Astrocyte of the spinal cord (primary cell): ENCODE measurements around the gene CATSPERD.

Source experiments
- DNase-seq: peaks from one replicate; pipeline ENCODE4 v3.0.0; 2011; ENCODE audit warnings: low read depth, low spot score
- H3K4me3 ChIP-seq: 2 replicates; pipeline ENCODE4 v1.5.1; 2011; ENCODE audit warnings: low read depth, mild to moderate bottlenecking, low read length, moderate library complexity
- CTCF ChIP-seq: IDR thresholded peaks from 2 replicates; pipeline ENCODE4 v1.5.1; 2012; ENCODE audit warnings: low read depth, mild to moderate bottlenecking, low read length, inconsistent platforms
- in situ Hi-C: cut with HindIII; loops from 2 replicates; pipeline ENCODE4 v1.10.0; 2017; ENCODE audit warnings: low sequenced_read_pairs

Gene CATSPERD

GRCh38 chr19:5676772-5677105 lies 43.7 kb upstream of the CATSPERD start:
- in situ Hi-C loops: no loop called here

GRCh38 chr19:5677136-5677535 lies 43.3 kb upstream of the CATSPERD start:
- no peak overlapping the region for H3K4me3 ChIP-seq
- no peak for DNase-seq
- in situ Hi-C loops: no loop called here
- no peak for TF ChIP-seq CTCF

More at GRCh38 chr19:5676772-5677105, 43.7 kb upstream of the CATSPERD start:
- H3K4me3 ChIP-seq: no peak overlapping the region
- DNase-seq: no peak
- TF ChIP-seq CTCF: no peak

GRCh38 chr19:5677580-5677979 lies 42.9 kb upstream of the CATSPERD start:
- no peak for DNase-seq
- TF ChIP-seq CTCF: no peak
- H3K4me3 ChIP-seq: no peak overlapping the region
- in situ Hi-C loops: no loop called here

- no peak for DNase-seq
- in situ Hi-C loops: no loop called here
- H3K4me3 ChIP-seq: no peak overlapping the region
- no peak for TF ChIP-seq CTCF
These were observed 42.2 kb upstream of the CATSPERD start for GRCh38 chr19:5678071-5678718.

- DNase-seq: no peak
- in situ Hi-C loops: no loop called here
- peak overlapping the region; percentile 77 for H3K4me3 ChIP-seq
- TF ChIP-seq CTCF: no peak
These were observed 41.0 kb upstream of the CATSPERD start for GRCh38 chr19:5679289-5680083.

- DNase-seq: no peak
- H3K4me3 ChIP-seq: peak overlapping the region; percentile 77
- TF ChIP-seq CTCF: no peak
- in situ Hi-C loops: no loop called here
These were observed 40.4 kb upstream of the CATSPERD start for GRCh38 chr19:5680084-5680436.
